NT2/D1 (cell line): ENCODE results near the gene MBD3L2.

Experiments used
- SUZ12 ChIP-seq: IDR thresholded peaks from 2 replicates; pipeline ENCODE4 v1.6.1; 2011; ENCODE audit not compliant: insufficient read length, insufficient read depth; ENCODE audit errors: extremely low read depth
- YY1 ChIP-seq: IDR thresholded peaks from 2 replicates; pipeline ENCODE4 v1.6.1; 2011; ENCODE audit not compliant: insufficient read length, insufficient read depth
- ZNF274 ChIP-seq: IDR thresholded peaks from 2 replicates; pipeline ENCODE4 v1.6.1; 2011; ENCODE audit warnings: mild to moderate bottlenecking, low read depth, low read length

GRCh38 chr19:7007859-7008258, 41.3 kb upstream of the MBD3L2 start:
- no peak for TF ChIP-seq YY1
- no peak for TF ChIP-seq SUZ12
- no peak for TF ChIP-seq ZNF274
